Loucy (cell line): Measurements from ENCODE around the gene DEFB108B.
A peak's percentile ranks its signal among the peaks of the same experiment; 100 is the strongest.
"Not testable (repeated sequence)": the region's sequence is repeated elsewhere in the genome, so short reads cannot be mapped to it uniquely, and the experiment has no call there.

Source experiments
- H2AFZ ChIP-seq: fragments of 200-600 bp; sonication (generic); 2 replicates; pipeline ENCODE4 v1.6.0; 2016; ENCODE audit warnings: antibody characterized with exemption, mild to moderate bottlenecking, low read length, moderate library complexity
- H3F3A ChIP-seq: fragments of 200-600 bp; 2 replicates; pipeline ENCODE4 v1.6.0; 2016; ENCODE audit warnings: antibody characterized with exemption, low read depth, mild to moderate bottlenecking
- H3K27me3 ChIP-seq: fragments of 200-600 bp; sonication (generic); 2 replicates; pipeline ENCODE4 v1.6.1; 2014; ENCODE audit warnings: low read length, mild to moderate bottlenecking; ENCODE audit not compliant: insufficient read depth, poor library complexity, severe bottlenecking
- H3K36me3 ChIP-seq: fragments of 200-600 bp; sonication (generic); 2 replicates; pipeline ENCODE4 v1.6.1; 2016; ENCODE audit warnings: low read length; ENCODE audit not compliant: insufficient read depth
- H3K4me1 ChIP-seq: fragments of 200-600 bp; sonication (generic); 2 replicates; pipeline ENCODE4 v1.5.1; 2014; ENCODE audit warnings: low read length, mild to moderate bottlenecking; ENCODE audit not compliant: insufficient read depth, poor library complexity, severe bottlenecking
- H3K4me2 ChIP-seq: fragments of 200-600 bp; sonication (generic); 2 replicates; pipeline ENCODE4 v1.6.0; 2014; ENCODE audit warnings: antibody characterized with exemption, low read length, low read depth, mild to moderate bottlenecking; ENCODE audit not compliant: poor library complexity, severe bottlenecking
- H3K4me3 ChIP-seq: fragments of 200-600 bp; sonication (generic); 2 replicates; pipeline ENCODE4 v1.5.1; 2014; ENCODE audit warnings: low read length, mild to moderate bottlenecking, mixed read lengths; ENCODE audit not compliant: poor library complexity, severe bottlenecking
- H3K79me2 ChIP-seq: fragments of 200-600 bp; sonication (generic); 2 replicates; pipeline ENCODE4 v1.6.1; 2014; ENCODE audit warnings: low read length; ENCODE audit not compliant: insufficient read depth
- H3K9ac ChIP-seq: fragments of 200-600 bp; sonication (generic); 2 replicates; pipeline ENCODE4 v1.6.0; 2014; ENCODE audit warnings: mild to moderate bottlenecking, low read depth, low read length, moderate library complexity; ENCODE audit not compliant: poor library complexity, severe bottlenecking
- H3K9me2 ChIP-seq: fragments of 200-600 bp; sonication (generic); replicated peaks from 2 replicates; pipeline ENCODE4 v1.6.1; 2016; ENCODE audit warnings: low read depth, low read length, mixed read lengths
- H3K9me3 ChIP-seq: fragments of 200-600 bp; sonication (generic); 2 replicates; pipeline ENCODE4 v1.6.1; 2014; ENCODE audit warnings: mild to moderate bottlenecking, antibody characterized with exemption, low read length, low read depth; ENCODE audit not compliant: insufficient read depth
- H4K20me1 ChIP-seq: fragments of 200-600 bp; sonication (generic); 2 replicates; pipeline ENCODE4 v1.6.0; 2014; ENCODE audit warnings: antibody characterized with exemption, low read length, mild to moderate bottlenecking; ENCODE audit not compliant: insufficient read depth, poor library complexity, severe bottlenecking
- TF ChIP-seq, protein P1 (sequence below): fragments of 200-600 bp; sonication (generic); conservative IDR thresholded peaks from 2 replicates; pipeline ENCODE4 v1.5.1; 2014; ENCODE audit warnings: mild to moderate bottlenecking, antibody characterized with exemption, low read length

DEFB108B gene

DNA sequence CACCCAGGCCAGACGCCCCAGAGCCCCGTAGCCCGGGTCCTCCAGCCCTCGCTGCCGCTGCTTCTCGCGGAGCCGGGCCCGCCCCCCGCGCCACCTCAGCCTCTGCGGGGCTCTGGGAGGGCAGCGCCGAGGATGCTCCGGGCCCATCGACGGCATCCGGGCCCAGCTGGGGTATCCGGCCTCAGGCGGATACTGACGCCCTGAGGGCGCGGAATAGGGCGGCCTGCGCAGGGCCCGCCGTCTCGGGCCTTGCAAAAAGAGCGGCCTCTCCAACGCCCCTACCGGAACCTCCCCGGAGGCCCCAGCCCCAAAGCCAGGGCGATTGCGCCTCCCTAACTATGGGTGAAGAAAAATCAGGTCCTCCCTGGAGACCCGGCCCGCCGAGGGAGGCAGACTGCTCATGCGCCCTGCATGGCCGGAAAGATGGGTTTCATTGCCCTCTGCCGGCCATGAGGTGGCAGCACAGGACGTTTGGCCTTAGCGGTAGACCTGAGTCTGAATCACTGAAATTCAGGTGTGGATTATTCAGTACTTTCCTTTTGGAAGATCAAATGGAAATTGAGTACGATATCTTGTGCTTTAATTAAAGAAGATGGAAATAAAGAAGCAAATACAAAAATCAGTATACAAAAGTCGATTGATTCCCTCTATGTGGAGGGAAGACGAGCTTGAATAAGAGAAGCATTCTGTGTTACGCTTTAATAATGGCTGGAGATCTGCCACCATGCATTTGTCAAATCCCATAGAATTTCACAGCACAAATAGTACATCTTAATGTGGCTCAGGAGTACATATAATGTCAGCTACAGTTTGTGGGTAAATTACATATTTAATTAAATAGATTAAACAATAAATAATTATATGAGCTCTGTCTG lies 19.3 kb upstream of the DEFB108B start:
- H3K27me3 ChIP-seq, H3K79me2 ChIP-seq, H4K20me1 ChIP-seq, H3K9ac ChIP-seq, H3F3A ChIP-seq, H3K9me3 ChIP-seq, H3K4me1 ChIP-seq, H3K36me3 ChIP-seq, H3K9me2 ChIP-seq: not testable (repeated sequence)
- peak overlapping the region; percentile 61 for H3K4me3 ChIP-seq
- TF ChIP-seq, protein P1, sequence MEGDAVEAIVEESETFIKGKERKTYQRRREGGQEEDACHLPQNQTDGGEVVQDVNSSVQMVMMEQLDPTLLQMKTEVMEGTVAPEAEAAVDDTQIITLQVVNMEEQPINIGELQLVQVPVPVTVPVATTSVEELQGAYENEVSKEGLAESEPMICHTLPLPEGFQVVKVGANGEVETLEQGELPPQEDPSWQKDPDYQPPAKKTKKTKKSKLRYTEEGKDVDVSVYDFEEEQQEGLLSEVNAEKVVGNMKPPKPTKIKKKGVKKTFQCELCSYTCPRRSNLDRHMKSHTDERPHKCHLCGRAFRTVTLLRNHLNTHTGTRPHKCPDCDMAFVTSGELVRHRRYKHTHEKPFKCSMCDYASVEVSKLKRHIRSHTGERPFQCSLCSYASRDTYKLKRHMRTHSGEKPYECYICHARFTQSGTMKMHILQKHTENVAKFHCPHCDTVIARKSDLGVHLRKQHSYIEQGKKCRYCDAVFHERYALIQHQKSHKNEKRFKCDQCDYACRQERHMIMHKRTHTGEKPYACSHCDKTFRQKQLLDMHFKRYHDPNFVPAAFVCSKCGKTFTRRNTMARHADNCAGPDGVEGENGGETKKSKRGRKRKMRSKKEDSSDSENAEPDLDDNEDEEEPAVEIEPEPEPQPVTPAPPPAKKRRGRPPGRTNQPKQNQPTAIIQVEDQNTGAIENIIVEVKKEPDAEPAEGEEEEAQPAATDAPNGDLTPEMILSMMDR = peak; percentile 62
- H3K4me2 ChIP-seq = peak overlapping the region; percentile 56
- H2AFZ ChIP-seq = peak overlapping the region; percentile 70; the same call in 1 of the 2 replicates

GRCh38 chr11:71821539-71821938 lies 11.5 kb upstream of the DEFB108B start:
- not testable (repeated sequence) for H3F3A ChIP-seq, H3K9me2 ChIP-seq, H3K27me3 ChIP-seq, H3K9ac ChIP-seq, H3K79me2 ChIP-seq, H4K20me1 ChIP-seq, H3K9me3 ChIP-seq, H3K4me3 ChIP-seq, H3K4me2 ChIP-seq, H3K36me3 ChIP-seq, H3K4me1 ChIP-seq, H2AFZ ChIP-seq

- not testable (repeated sequence) for H3K9ac ChIP-seq, H3K4me2 ChIP-seq, H3F3A ChIP-seq, H3K36me3 ChIP-seq, H3K4me3 ChIP-seq, H2AFZ ChIP-seq, H3K4me1 ChIP-seq, H3K79me2 ChIP-seq, H4K20me1 ChIP-seq, H3K9me2 ChIP-seq, H3K9me3 ChIP-seq, H3K27me3 ChIP-seq
These were observed 3.8 kb upstream of the DEFB108B start for GRCh38 chr11:71829247-71829646.

DNA sequence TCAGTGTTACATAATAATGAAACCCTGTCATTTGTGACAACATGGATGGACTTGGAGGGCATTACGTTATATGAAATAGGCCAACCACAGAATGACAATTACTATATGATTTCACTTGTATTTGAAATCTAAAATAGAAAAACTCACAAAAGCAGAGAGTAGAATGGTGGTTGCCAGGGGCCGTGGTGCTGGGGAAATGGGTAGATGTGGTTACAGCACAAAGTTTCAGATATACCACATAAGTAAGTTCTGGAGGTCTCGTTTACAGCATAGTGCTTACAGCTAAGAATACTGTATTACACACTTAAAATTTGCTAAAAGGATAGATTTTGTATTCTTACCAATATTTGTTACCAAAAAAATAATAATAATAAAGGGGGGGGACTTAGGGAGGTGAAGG lies 3.3 kb upstream of the DEFB108B start:
- not testable (repeated sequence) for H3K9ac ChIP-seq, H3K4me1 ChIP-seq, H3K36me3 ChIP-seq, H3K4me3 ChIP-seq, H4K20me1 ChIP-seq, H3K27me3 ChIP-seq, H3F3A ChIP-seq, H3K79me2 ChIP-seq, H2AFZ ChIP-seq, H3K4me2 ChIP-seq, H3K9me3 ChIP-seq, H3K9me2 ChIP-seq

- H3K9me3 ChIP-seq, H3K27me3 ChIP-seq, H3K4me3 ChIP-seq: not testable (repeated sequence)
These were observed 9.7 kb downstream of the DEFB108B start for GRCh38 chr11:71842720-71843119.

GRCh38 chr11:71843355-71843754 lies 10.4 kb downstream of the DEFB108B start:
- H3K4me2 ChIP-seq, H3F3A ChIP-seq, H3K27me3 ChIP-seq, H3K9me2 ChIP-seq, H2AFZ ChIP-seq, H4K20me1 ChIP-seq, H3K79me2 ChIP-seq, H3K36me3 ChIP-seq, H3K4me3 ChIP-seq, H3K9ac ChIP-seq, H3K4me1 ChIP-seq, H3K9me3 ChIP-seq: not testable (repeated sequence)

More at GRCh38 chr11:71842720-71843119, 9.7 kb downstream of the DEFB108B start:
- not testable (repeated sequence) for H3K9ac ChIP-seq, H3F3A ChIP-seq, H3K4me2 ChIP-seq, H3K79me2 ChIP-seq, H2AFZ ChIP-seq, H4K20me1 ChIP-seq, H3K36me3 ChIP-seq, H3K9me2 ChIP-seq, H3K4me1 ChIP-seq
